ENCODE measurements around the gene TNRC18. TPM values are rescaled to one million over a fixed set of nuclear protein-coding genes. Genes with fewer than 3 reads are reported as not detected.

The TNRC18 gene
- total and polyA plus RNA-seq, 9 of the 15 experiments (the other 6 are each of a cell fraction or from before 2014, with no cell fraction given), result 0.03 to 43.2 (median 18.0) TPM

GRCh38 chr7:5472432-5473315, 49.0 kb upstream of the TNRC18 start (continued):
- TF ChIP-seq ZNF592 (IDR thresholded peaks at IDR 0.05) (peak; percentile 75; the same call in 1 of the 2 replicates), ARID1B (IDR thresholded peaks at IDR 0.05) (peak; percentile 58), MEF2D (tag; conservative IDR thresholded peaks at IDR 0.05; ENCODE audit: low read depth) (no peak), ATF1 (CRISPR knock-in tag; IDR thresholded peaks at IDR 0.05) (no peak), ATF1 (tag; IDR thresholded peaks at IDR 0.05) (no peak), EP300 (IDR thresholded peaks at IDR 0.05; ENCODE audit: low read length) (peak; percentile 61; the same call in 1 of the 2 replicates), STAG1 (CRISPR knock-in tag; IDR thresholded peaks at IDR 0.05; ENCODE audit: borderline replicate concordance) (peak; percentile 56; the same call in 1 of the 2 replicates), AFF4 (CRISPR knock-in tag; IDR thresholded peaks at IDR 0.05) (no peak), RBM22 (IDR thresholded peaks at IDR 0.05; ENCODE audit: low read depth, low read length, poor library complexity, severe bottlenecking) (no peak), ZNF212 (CRISPR knock-in tag; IDR thresholded peaks at IDR 0.05) (no peak), ZBTB2 (IDR thresholded peaks at IDR 0.05) (no peak), KHSRP (IDR thresholded peaks at IDR 0.05) (no peak)
- TF ChIP-seq, protein P1, sequence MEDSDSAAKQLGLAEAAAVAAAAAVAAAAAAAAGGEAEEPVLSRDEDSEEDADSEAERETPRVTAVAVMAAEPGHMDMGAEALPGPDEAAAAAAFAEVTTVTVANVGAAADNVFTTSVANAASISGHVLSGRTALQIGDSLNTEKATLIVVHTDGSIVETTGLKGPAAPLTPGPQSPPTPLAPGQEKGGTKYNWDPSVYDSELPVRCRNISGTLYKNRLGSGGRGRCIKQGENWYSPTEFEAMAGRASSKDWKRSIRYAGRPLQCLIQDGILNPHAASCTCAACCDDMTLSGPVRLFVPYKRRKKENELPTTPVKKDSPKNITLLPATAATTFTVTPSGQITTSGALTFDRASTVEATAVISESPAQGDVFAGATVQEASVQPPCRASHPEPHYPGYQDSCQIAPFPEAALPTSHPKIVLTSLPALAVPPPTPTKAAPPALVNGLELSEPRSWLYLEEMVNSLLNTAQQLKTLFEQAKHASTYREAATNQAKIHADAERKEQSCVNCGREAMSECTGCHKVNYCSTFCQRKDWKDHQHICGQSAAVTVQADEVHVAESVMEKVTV (CRISPR knock-in tag; IDR thresholded peaks at IDR 0.05), result peak; percentile 64; the same call in 1 of the 2 replicates
